Endothelial cell of umbilical vein (primary cell): ENCODE data around the gene C9orf152. TPM values are rescaled to one million over a fixed set of nuclear protein-coding genes. Genes with fewer than 3 reads are reported as not detected.

Experiments used
- BruUV-seq: library from RNA; stranded (reverse); fragments of 400-500 nt; replicated peaks from 2 replicates; lab custom pipeline; 2021; lab: Mats Ljungman, UMichigan
- CTCF ChIA-PET: fragments of 300-600, 350-600 bp; sonication (Branson Sonifier 250); formaldehyde crosslinking; loops from one replicate; lab custom pipeline; 2021; ENCODE audit warnings: antibody characterized with exemption, inconsistent platforms; lab: Charles Lee
- POLR2A ChIA-PET: fragments of 300-600, 350-600 bp; sonication (Branson Sonifier 250); formaldehyde crosslinking; loops from one replicate; lab custom pipeline; 2021; ENCODE audit warnings: antibody characterized with exemption, inconsistent platforms; lab: Charles Lee
- DNase-seq: peaks from one replicate; pipeline ENCODE4 v3.0.0-alpha.2; 2011; ENCODE audit warnings: low read depth, low spot score
- FAIRE-seq: peaks from 2 replicates; lab custom pipeline; 2011; peaks lifted over from hg19 to GRCh38; lab: Jason Lieb, UNC
- H2AFZ ChIP-seq: 2 replicates; pipeline ENCODE4 v1.6.0; 2012; ENCODE audit warnings: low read depth, low read length, control low read depth, inconsistent platforms
- H3K27ac ChIP-seq: 2 replicates; pipeline ENCODE4 v1.5.1; 2011; ENCODE audit warnings: low read depth, mild to moderate bottlenecking, control low read depth, low read length, moderate library complexity; ENCODE audit not compliant: insufficient read depth
- H3K27me3 ChIP-seq, 2 experiments: 2 replicates each; pipeline versions ENCODE4 v1.6.0 to v1.6.1; 2011; ENCODE audit warnings: low read length in 2 of 2, mixed read lengths in 1 of 2; ENCODE audit not compliant: control insufficient read depth in 2 of 2, insufficient read depth in 2 of 2
- H3K36me3 ChIP-seq, 2 experiments: 2 replicates in 1 of 2; 3 replicates in 1 of 2; pipeline ENCODE4 v1.5.1; 2011; ENCODE audit warnings: low read length in 2 of 2, mild to moderate bottlenecking in 1 of 2, moderate library complexity in 1 of 2; ENCODE audit not compliant: control insufficient read depth in 2 of 2, insufficient read depth in 2 of 2; ENCODE audit errors: extremely low read depth in 1 of 2
- H3K4me1 ChIP-seq: 3 replicates; pipeline ENCODE4 v1.5.1; 2011; ENCODE audit warnings: mild to moderate bottlenecking, low read length; ENCODE audit not compliant: control insufficient read depth, insufficient read depth; ENCODE audit errors: extremely low read depth
- H3K4me2 ChIP-seq: 2 replicates; pipeline ENCODE4 v1.6.1; 2011; ENCODE audit warnings: low read length, control low read depth, mixed read lengths; ENCODE audit not compliant: insufficient read depth
- H3K4me3 ChIP-seq, 3 experiments: fragments of 200-600 bp in 1 of 3; sonication (generic), shearing (Covaris generic) in 1 of 3; replicated peaks in 1 of 3; 2 replicates each; pipeline ENCODE4 v1.5.1; 2011 to 2016; ENCODE audit warnings: control low read depth in 3 of 3, low read length in 3 of 3, mild to moderate bottlenecking in 2 of 3, inconsistent platforms in 1 of 3, low read depth in 1 of 3, moderate library complexity in 1 of 3; ENCODE audit not compliant: insufficient read depth in 1 of 3
- H3K79me2 ChIP-seq: 2 replicates; pipeline ENCODE4 v1.6.0; 2012; ENCODE audit warnings: low read length, inconsistent platforms; ENCODE audit not compliant: control insufficient read depth, insufficient read depth
- H3K9ac ChIP-seq: replicated peaks from 2 replicates; pipeline ENCODE3; 2011; ENCODE audit warnings: low read length, control low read depth; ENCODE audit not compliant: insufficient read depth; ENCODE audit errors: extremely low read depth
- H3K9me1 ChIP-seq: replicated peaks from 3 replicates; pipeline ENCODE4 v1.6.0; 2011; ENCODE audit warnings: mild to moderate bottlenecking, low read length; ENCODE audit not compliant: control insufficient read depth, insufficient read depth; ENCODE audit errors: extremely low read depth
- H3K9me3 ChIP-seq: replicated peaks from 2 replicates; pipeline ENCODE4 v1.5.1; 2012; ENCODE audit warnings: low read length, inconsistent platforms; ENCODE audit not compliant: control insufficient read depth, insufficient read depth
- H4K20me1 ChIP-seq: replicated peaks from 2 replicates; pipeline ENCODE3; 2011; ENCODE audit warnings: mild to moderate bottlenecking, low read length; ENCODE audit not compliant: control insufficient read depth, insufficient read depth; ENCODE audit errors: extremely low read depth
- CTCF ChIP-seq, 2 donors: IDR thresholded peaks; 1 replicate in 1 of 2; 2 replicates in 1 of 2; pipeline ENCODE4 v1.5.1; 2011; ENCODE audit warnings: low read length in 2 of 2, mild to moderate bottlenecking in 2 of 2, moderate library complexity in 2 of 2, control low read depth in 1 of 2, inconsistent platforms in 1 of 2, low read depth in 1 of 2; ENCODE audit not compliant: insufficient read depth in 1 of 2; ENCODE audit errors: extremely low read depth in 1 of 2
- EZH2 ChIP-seq: IDR thresholded peaks from 2 replicates; pipeline ENCODE4 v1.6.1; 2012; ENCODE audit warnings: borderline replicate concordance, low read depth, mild to moderate bottlenecking, moderate library complexity, low read length, inconsistent platforms; ENCODE audit not compliant: severe bottlenecking
- FOS ChIP-seq: IDR thresholded peaks from 2 replicates; pipeline ENCODE4 v1.6.1; 2011; ENCODE audit warnings: mild to moderate bottlenecking, low read length, moderate library complexity, borderline replicate concordance; ENCODE audit not compliant: insufficient read depth
- GATA2 ChIP-seq: IDR thresholded peaks from 2 replicates; pipeline ENCODE4 v1.7.0; 2011; ENCODE audit warnings: low read depth, mild to moderate bottlenecking, moderate library complexity, mixed read lengths, low read length; ENCODE audit not compliant: insufficient read length, insufficient read depth
- JUN ChIP-seq: IDR thresholded peaks from 2 replicates; pipeline ENCODE4 v1.6.1; 2011; ENCODE audit warnings: borderline replicate concordance, low read depth; ENCODE audit not compliant: insufficient read length, insufficient read depth
- MYC ChIP-seq: IDR thresholded peaks from one replicate; pipeline ENCODE4 v1.6.1; 2011; ENCODE audit warnings: mild to moderate bottlenecking, low read depth, low read length
- POLR2A ChIP-seq: IDR thresholded peaks from 2 replicates; pipeline ENCODE4 v1.6.1; 2012; ENCODE audit warnings: low read depth, mild to moderate bottlenecking, control low read depth, low read length
- POLR2AphosphoS5 ChIP-seq: IDR thresholded peaks from 2 replicates; pipeline ENCODE4 v1.6.1; 2012; ENCODE audit warnings: low read depth, mild to moderate bottlenecking, control low read depth, low read length, moderate library complexity; ENCODE audit not compliant: insufficient read depth
- dilution Hi-C: fragments of 300-500 bp; cut with MboI; formaldehyde crosslinking; loops from one replicate; pipeline ENCODE4 v1.15.0; 2019; ENCODE audit warnings: low sequenced_read_pairs; ENCODE audit not compliant: extremely low pct_ligation_motif_present
- intact Hi-C: fragments of 100-400 bp; cut with micrococcal nuclease; formaldehyde crosslinking; loops from one replicate; pipeline ENCODE4 v1.10.0; 2022
- polyA plus RNA-seq, 4 experiments: library from polyadenylated mRNA; depleted of rRNA in 3 of 4; stranded (reverse) in 3 of 4; unstranded in 1 of 4; fragments of >200 nt; gene quantifications; 2 replicates each; pipeline versions ENCODE4 v1.2.1 to v1.2.3, GENCODE V29; 2011 to 2012; ENCODE audit warnings: missing spikeins in 1 of 4
- total RNA-seq: library from RNA; stranded (reverse); gene quantifications from 2 replicates; pipeline ENCODE4 v1.2.3, GENCODE V29; 2021

C9orf152 gene
- total and polyA plus RNA-seq, 2 donors (not counting 3 experiments of a cell fraction or from before 2014, with no cell fraction given): not detected

GRCh38 chr9:110220809-110221208 is 12.8 kb upstream of the C9orf152 start:
- no peaks in the 10 kb centered on the region for H4K20me1 ChIP-seq
- dilution Hi-C loops: no loop called here
- no peak overlapping the region for H3K9ac ChIP-seq
- no peak overlapping the region for H3K4me2 ChIP-seq
- H3K27me3 ChIP-seq: peaks cover 2 to 6% of the 10 kb centered on the region in 2 experiments
- no peaks in the 10 kb centered on the region for H3K9me3 ChIP-seq
- DNase-seq (no peak), FAIRE-seq (no peak)
- no TSS peak for BruUV-seq
- no peaks in the 10 kb centered on the region for H3K79me2 ChIP-seq
- CTCF ChIA-PET: interaction anchor here (2.2 to 8.9 kb wide), 3 partner anchors 19 to 646 kb away, joined by 10 to 155 read pairs (median 79); no protein-coding TSS in a partner anchor
- H3K4me3 ChIP-seq: no peak overlapping the region
- no peaks in the 10 kb centered on the region for H3K4me1 ChIP-seq
- no peak overlapping the region for H3K27ac ChIP-seq
- no peak for TF ChIP-seq FOS
- TF ChIP-seq POLR2A: no peak
- no peak for TF ChIP-seq MYC
- TF ChIP-seq JUN: no peak
- no peak for TF ChIP-seq POLR2AphosphoS5
- TF ChIP-seq EZH2: no peak
- no peaks in the 10 kb centered on the region for H3K36me3 ChIP-seq
- no peaks in the 10 kb centered on the region for H3K9me1 ChIP-seq
- POLR2A ChIA-PET: no interaction called here
- intact Hi-C loops: no loop called here
- no peak overlapping the region for H2AFZ ChIP-seq

- Histone ChIP-seq H2AFZ (peak overlapping the region; percentile 34), H3K9ac (no peak overlapping the region), H3K4me1 (no peaks in the 10 kb centered on the region), H3K36me3 (no peaks in the 10 kb centered on the region), H3K9me3 (no peaks in the 10 kb centered on the region), H4K20me1 (no peaks in the 10 kb centered on the region), H3K9me1 (no peaks in the 10 kb centered on the region), H3K79me2 (no peaks in the 10 kb centered on the region), H3K27ac (no peak overlapping the region), H3K27me3 (peaks cover 4 to 11% of the 10 kb centered on the region in 2 experiments), H3K4me3 (no peak overlapping the region), H3K4me2 (no peak overlapping the region)
- ChIA-PET CTCF (interaction anchor here (0.6 to 8.9 kb wide), 32 partner anchors 8 to 648 kb away, joined by 3 to 155 read pairs (median 4); partner anchors contain the start of gene TXN), POLR2A (no interaction called here)
- dilution Hi-C loops (no loop called here), intact Hi-C loops (loop anchor here (1.0 to 5.0 kb wide), 5 partner anchors 34 to 643 kb away; no protein-coding TSS in a partner anchor)
- FAIRE-seq (peak; percentile 80), DNase-seq (peak; percentile 65)
- BruUV-seq: no TSS peak
- TF ChIP-seq CTCF (IDR thresholded peaks at IDR 0.05; ENCODE audit: extremely low read depth in 1 of 2, insufficient read depth in 1 of 2, low read depth in 1 of 2, low read length in 2 of 2): peak; percentile 47 to 62
- TF ChIP-seq GATA2: no peak
- TF ChIP-seq JUN: no peak
Measured at GRCh38 chr9:110217656-110218099, 9.7 kb upstream of the C9orf152 start.
